A673 (cell line): ENCODE measurements around the gene GRXCR1. TPM values are rescaled to one million over a fixed set of nuclear protein-coding genes. Genes with fewer than 3 reads are reported as not detected.

Experiments used
- BruUV-seq: library from RNA; stranded (reverse); fragments of 400-500 nt; replicated peaks from 2 replicates; lab custom pipeline; 2021; lab: Mats Ljungman, UMichigan
- CTCF ChIA-PET: fragments of 300-600 bp; sonication (Branson Sonifier 250); formaldehyde crosslinking; loops from one replicate; lab custom pipeline; 2022; ENCODE audit warnings: antibody characterized with exemption; lab: Charles Lee
- POLR2A ChIA-PET: fragments of 300-600 bp; sonication (Branson Sonifier 250); formaldehyde crosslinking; loops from one replicate; lab custom pipeline; 2022; ENCODE audit warnings: antibody characterized with exemption; ENCODE audit not compliant: low non-redundant PET; lab: Charles Lee
- DNase-seq: peaks from one replicate; pipeline ENCODE4 v3.0.0-alpha.2; 2015; ENCODE audit warnings: low spot score
- H3K27ac ChIP-seq: fragments of 200-600 bp; sonication (generic); 2 replicates; pipeline ENCODE4 v1.5.1; 2016; ENCODE audit warnings: mixed run types, low read depth, mild to moderate bottlenecking, mixed read lengths, antibody characterized with exemption, low read length; ENCODE audit not compliant: poor library complexity, severe bottlenecking
- H3K27me3 ChIP-seq: fragments of 200-600 bp; sonication (generic); replicated peaks from 2 replicates; pipeline ENCODE4 v1.6.1; 2017; ENCODE audit warnings: mixed run types, low read depth, mild to moderate bottlenecking, mixed read lengths, antibody characterized with exemption, low read length; ENCODE audit not compliant: insufficient read depth, poor library complexity
- H3K36me3 ChIP-seq: fragments of 200-600 bp; sonication (generic); 2 replicates; pipeline ENCODE4 v1.6.1; 2016; ENCODE audit warnings: mixed run types, mild to moderate bottlenecking, mixed read lengths, antibody characterized with exemption, low read length; ENCODE audit not compliant: insufficient read depth, poor library complexity, severe bottlenecking
- H3K4me1 ChIP-seq: fragments of 200-600 bp; sonication (generic); 2 replicates; pipeline ENCODE4 v1.6.1; 2017; ENCODE audit warnings: mixed run types, mild to moderate bottlenecking, mixed read lengths, antibody characterized with exemption, low read length; ENCODE audit not compliant: insufficient read depth, poor library complexity, severe bottlenecking
- H3K4me3 ChIP-seq: fragments of 200-600 bp; sonication (generic); 2 replicates; pipeline ENCODE4 v1.5.1; 2016; ENCODE audit warnings: low read depth, mixed run types, mild to moderate bottlenecking, mixed read lengths, low read length; ENCODE audit not compliant: poor library complexity, severe bottlenecking
- H3K9me3 ChIP-seq: fragments of 200-600 bp; sonication (generic); 2 replicates; pipeline ENCODE4 v1.6.1; 2016; ENCODE audit warnings: mixed run types, low read depth, mild to moderate bottlenecking, mixed read lengths, antibody characterized with exemption, low read length; ENCODE audit not compliant: poor library complexity, severe bottlenecking
- EZH2 ChIP-seq: fragments of 200-600 bp; sonication (generic); IDR thresholded peaks from 2 replicates; pipeline ENCODE4 v1.6.1; 2017; ENCODE audit warnings: borderline replicate concordance, low read depth, mild to moderate bottlenecking, mixed read lengths, antibody characterized with exemption, low read length; ENCODE audit not compliant: poor library complexity, severe bottlenecking
- intact Hi-C: fragments of 100-400 bp; cut with micrococcal nuclease; formaldehyde crosslinking; loops from one replicate; pipeline ENCODE4 v1.10.0; 2022; ENCODE audit not compliant: unreplicated experiment
- total RNA-seq: library from RNA; stranded (reverse); gene quantifications from 2 replicates; pipeline ENCODE4 v1.2.3, GENCODE V29; 2021
- TF ChIP-seq, protein P1 (sequence below): fragments of 300-800, 200-600 bp; sonication (generic); conservative IDR thresholded peaks from 2 replicates; pipeline ENCODE4 v1.5.1; 2017; ENCODE audit warnings: low read depth, mild to moderate bottlenecking, antibody characterized with exemption, low read length, moderate library complexity, mixed read lengths

The GRXCR1 gene
- total RNA-seq, 1 experiment from 2014 or later: not detected

DNA sequence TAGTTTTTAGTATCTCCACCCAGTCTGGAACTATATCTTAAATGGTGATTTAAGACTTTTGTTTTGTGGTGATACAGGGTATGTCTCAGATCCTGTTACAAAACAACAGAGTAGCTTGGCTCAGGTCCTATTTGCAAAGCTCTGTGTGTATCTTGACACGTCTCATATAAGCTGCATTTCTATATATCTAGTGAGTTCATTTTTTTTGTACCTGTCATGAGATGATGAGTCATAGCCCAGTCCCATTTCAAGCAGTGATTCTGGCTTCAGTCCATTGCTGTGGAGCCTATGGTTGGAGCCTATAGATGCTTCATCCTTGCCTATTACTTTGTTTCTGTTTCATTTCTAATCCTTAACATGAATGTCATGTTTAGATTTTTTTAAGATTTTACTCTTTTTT, 23.0 kb downstream of the GRXCR1 start:
- intact Hi-C loops: no loop called here
- no peak overlapping the region for H3K27ac ChIP-seq
- H3K27me3 ChIP-seq: no peaks in the 10 kb centered on the region
- no peaks in the 10 kb centered on the region for H3K4me1 ChIP-seq
- H3K4me3 ChIP-seq: no peak overlapping the region
- no TSS peak for BruUV-seq
- ChIA-PET CTCF (no interaction called here), POLR2A (no interaction called here)
- TF ChIP-seq, protein P1, sequence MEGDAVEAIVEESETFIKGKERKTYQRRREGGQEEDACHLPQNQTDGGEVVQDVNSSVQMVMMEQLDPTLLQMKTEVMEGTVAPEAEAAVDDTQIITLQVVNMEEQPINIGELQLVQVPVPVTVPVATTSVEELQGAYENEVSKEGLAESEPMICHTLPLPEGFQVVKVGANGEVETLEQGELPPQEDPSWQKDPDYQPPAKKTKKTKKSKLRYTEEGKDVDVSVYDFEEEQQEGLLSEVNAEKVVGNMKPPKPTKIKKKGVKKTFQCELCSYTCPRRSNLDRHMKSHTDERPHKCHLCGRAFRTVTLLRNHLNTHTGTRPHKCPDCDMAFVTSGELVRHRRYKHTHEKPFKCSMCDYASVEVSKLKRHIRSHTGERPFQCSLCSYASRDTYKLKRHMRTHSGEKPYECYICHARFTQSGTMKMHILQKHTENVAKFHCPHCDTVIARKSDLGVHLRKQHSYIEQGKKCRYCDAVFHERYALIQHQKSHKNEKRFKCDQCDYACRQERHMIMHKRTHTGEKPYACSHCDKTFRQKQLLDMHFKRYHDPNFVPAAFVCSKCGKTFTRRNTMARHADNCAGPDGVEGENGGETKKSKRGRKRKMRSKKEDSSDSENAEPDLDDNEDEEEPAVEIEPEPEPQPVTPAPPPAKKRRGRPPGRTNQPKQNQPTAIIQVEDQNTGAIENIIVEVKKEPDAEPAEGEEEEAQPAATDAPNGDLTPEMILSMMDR: no peak
- TF ChIP-seq EZH2: no peak
- peaks cover 4% of the 10 kb centered on the region for H3K9me3 ChIP-seq
- DNase-seq: no peak
- H3K36me3 ChIP-seq: no peaks in the 10 kb centered on the region

DNA sequence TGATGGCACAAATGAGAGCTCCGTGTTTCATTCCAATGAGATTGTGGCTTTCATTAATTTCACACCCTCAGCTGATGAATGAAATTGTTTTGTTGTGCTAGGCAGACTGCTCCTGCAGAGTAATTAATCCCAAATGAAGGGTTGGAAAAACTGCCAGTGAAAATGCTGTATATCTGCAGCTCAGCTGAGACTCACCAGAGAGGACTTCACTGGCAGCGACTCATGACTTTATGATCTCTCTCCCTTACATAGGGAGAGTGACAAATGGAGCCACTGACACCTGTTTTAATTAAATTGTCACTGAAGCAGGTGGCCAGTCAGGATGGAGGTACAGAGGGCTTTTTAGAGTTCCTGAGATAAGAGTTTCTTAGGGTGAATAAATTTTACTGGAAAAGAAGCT, 24.8 kb downstream of the GRXCR1 start:
- ChIA-PET CTCF (no interaction called here), POLR2A (no interaction called here)
- intact Hi-C loops: no loop called here
- no peak for DNase-seq
- no peaks in the 10 kb centered on the region for H3K4me1 ChIP-seq
- no peaks in the 10 kb centered on the region for H3K27me3 ChIP-seq
- no TSS peak for BruUV-seq
- no peak overlapping the region for H3K4me3 ChIP-seq
- H3K36me3 ChIP-seq: no peaks in the 10 kb centered on the region
- no peak overlapping the region for H3K27ac ChIP-seq
- peaks cover 4% of the 10 kb centered on the region for H3K9me3 ChIP-seq
- TF ChIP-seq, protein P1: no peak
- TF ChIP-seq EZH2: no peak

DNA sequence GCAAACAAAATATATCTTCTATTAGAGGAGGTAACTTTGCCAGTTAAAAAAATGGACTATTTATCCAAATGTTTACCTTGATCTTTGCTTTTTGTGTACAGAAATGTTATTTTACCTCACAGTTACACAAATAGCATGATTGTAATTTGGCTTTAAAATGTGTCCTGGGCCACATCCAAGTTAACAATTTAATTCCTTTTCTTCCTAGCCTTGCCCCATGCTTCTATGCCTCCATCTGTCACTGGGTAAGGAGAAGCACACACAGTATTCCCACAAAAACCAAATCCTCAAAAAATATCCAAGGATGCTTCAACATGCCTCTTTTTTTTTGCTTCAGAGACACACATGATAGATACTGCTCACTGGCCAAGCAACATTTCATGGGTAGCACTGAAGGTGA, 30.9 kb downstream of the GRXCR1 start:
- Histone ChIP-seq H3K4me3 (no peak overlapping the region), H3K36me3 (no peaks in the 10 kb centered on the region), H3K27ac (no peak overlapping the region), H3K27me3 (no peaks in the 10 kb centered on the region), H3K4me1 (no peaks in the 10 kb centered on the region), H3K9me3 (peaks cover 14% of the 10 kb centered on the region)
- no peak for DNase-seq
- intact Hi-C loops: no loop called here
- ChIA-PET POLR2A (no interaction called here), CTCF (no interaction called here)
- TF ChIP-seq EZH2: no peak
- TF ChIP-seq, protein P1: no peak
- no TSS peak for BruUV-seq
